Endothelial cell of umbilical vein (primary cell): ENCODE results near the gene RAD51B. TPM values are rescaled to one million over a fixed set of nuclear protein-coding genes. Genes with fewer than 3 reads are reported as not detected.

ENCODE experiments used
- BruUV-seq: library from RNA; stranded (reverse); fragments of 400-500 nt; replicated peaks from 2 replicates; lab custom pipeline; 2021; lab: Mats Ljungman, UMichigan
- CTCF ChIA-PET: fragments of 300-600, 350-600 bp; sonication (Branson Sonifier 250); formaldehyde crosslinking; loops from one replicate; lab custom pipeline; 2021; ENCODE audit warnings: antibody characterized with exemption, inconsistent platforms; lab: Charles Lee
- POLR2A ChIA-PET: fragments of 300-600, 350-600 bp; sonication (Branson Sonifier 250); formaldehyde crosslinking; loops from one replicate; lab custom pipeline; 2021; ENCODE audit warnings: antibody characterized with exemption, inconsistent platforms; lab: Charles Lee
- DNase-seq: peaks from one replicate; pipeline ENCODE4 v3.0.0-alpha.2; 2011; ENCODE audit warnings: low read depth, low spot score
- FAIRE-seq: peaks from 2 replicates; lab custom pipeline; 2011; peaks lifted over from hg19 to GRCh38; lab: Jason Lieb, UNC
- H2AFZ ChIP-seq: 2 replicates; pipeline ENCODE4 v1.6.0; 2012; ENCODE audit warnings: low read depth, low read length, control low read depth, inconsistent platforms
- H3K27ac ChIP-seq: 2 replicates; pipeline ENCODE4 v1.5.1; 2011; ENCODE audit warnings: low read depth, mild to moderate bottlenecking, control low read depth, low read length, moderate library complexity; ENCODE audit not compliant: insufficient read depth
- H3K27me3 ChIP-seq, 2 experiments: 2 replicates each; pipeline versions ENCODE4 v1.6.0 to v1.6.1; 2011; ENCODE audit warnings: low read length in 2 of 2, mixed read lengths in 1 of 2; ENCODE audit not compliant: control insufficient read depth in 2 of 2, insufficient read depth in 2 of 2
- H3K36me3 ChIP-seq, 2 experiments: 2 replicates in 1 of 2; 3 replicates in 1 of 2; pipeline ENCODE4 v1.5.1; 2011; ENCODE audit warnings: low read length in 2 of 2, mild to moderate bottlenecking in 1 of 2, moderate library complexity in 1 of 2; ENCODE audit not compliant: control insufficient read depth in 2 of 2, insufficient read depth in 2 of 2; ENCODE audit errors: extremely low read depth in 1 of 2
- H3K4me1 ChIP-seq: 3 replicates; pipeline ENCODE4 v1.5.1; 2011; ENCODE audit warnings: mild to moderate bottlenecking, low read length; ENCODE audit not compliant: control insufficient read depth, insufficient read depth; ENCODE audit errors: extremely low read depth
- H3K4me2 ChIP-seq: 2 replicates; pipeline ENCODE4 v1.6.1; 2011; ENCODE audit warnings: low read length, control low read depth, mixed read lengths; ENCODE audit not compliant: insufficient read depth
- H3K4me3 ChIP-seq, 3 experiments: fragments of 200-600 bp in 1 of 3; sonication (generic), shearing (Covaris generic) in 1 of 3; replicated peaks in 1 of 3; 2 replicates each; pipeline ENCODE4 v1.5.1; 2011 to 2016; ENCODE audit warnings: control low read depth in 3 of 3, low read length in 3 of 3, mild to moderate bottlenecking in 2 of 3, inconsistent platforms in 1 of 3, low read depth in 1 of 3, moderate library complexity in 1 of 3; ENCODE audit not compliant: insufficient read depth in 1 of 3
- H3K79me2 ChIP-seq: 2 replicates; pipeline ENCODE4 v1.6.0; 2012; ENCODE audit warnings: low read length, inconsistent platforms; ENCODE audit not compliant: control insufficient read depth, insufficient read depth
- H3K9ac ChIP-seq: replicated peaks from 2 replicates; pipeline ENCODE3; 2011; ENCODE audit warnings: low read length, control low read depth; ENCODE audit not compliant: insufficient read depth; ENCODE audit errors: extremely low read depth
- H3K9me1 ChIP-seq: replicated peaks from 3 replicates; pipeline ENCODE4 v1.6.0; 2011; ENCODE audit warnings: mild to moderate bottlenecking, low read length; ENCODE audit not compliant: control insufficient read depth, insufficient read depth; ENCODE audit errors: extremely low read depth
- H3K9me3 ChIP-seq: replicated peaks from 2 replicates; pipeline ENCODE4 v1.5.1; 2012; ENCODE audit warnings: low read length, inconsistent platforms; ENCODE audit not compliant: control insufficient read depth, insufficient read depth
- H4K20me1 ChIP-seq: replicated peaks from 2 replicates; pipeline ENCODE3; 2011; ENCODE audit warnings: mild to moderate bottlenecking, low read length; ENCODE audit not compliant: control insufficient read depth, insufficient read depth; ENCODE audit errors: extremely low read depth
- EZH2 ChIP-seq: IDR thresholded peaks from 2 replicates; pipeline ENCODE4 v1.6.1; 2012; ENCODE audit warnings: borderline replicate concordance, low read depth, mild to moderate bottlenecking, moderate library complexity, low read length, inconsistent platforms; ENCODE audit not compliant: severe bottlenecking
- FOS ChIP-seq: IDR thresholded peaks from 2 replicates; pipeline ENCODE4 v1.6.1; 2011; ENCODE audit warnings: mild to moderate bottlenecking, low read length, moderate library complexity, borderline replicate concordance; ENCODE audit not compliant: insufficient read depth
- GATA2 ChIP-seq: IDR thresholded peaks from 2 replicates; pipeline ENCODE4 v1.7.0; 2011; ENCODE audit warnings: low read depth, mild to moderate bottlenecking, moderate library complexity, mixed read lengths, low read length; ENCODE audit not compliant: insufficient read length, insufficient read depth
- JUN ChIP-seq: IDR thresholded peaks from 2 replicates; pipeline ENCODE4 v1.6.1; 2011; ENCODE audit warnings: borderline replicate concordance, low read depth; ENCODE audit not compliant: insufficient read length, insufficient read depth
- MYC ChIP-seq: IDR thresholded peaks from one replicate; pipeline ENCODE4 v1.6.1; 2011; ENCODE audit warnings: mild to moderate bottlenecking, low read depth, low read length
- POLR2A ChIP-seq: IDR thresholded peaks from 2 replicates; pipeline ENCODE4 v1.6.1; 2012; ENCODE audit warnings: low read depth, mild to moderate bottlenecking, control low read depth, low read length
- POLR2AphosphoS5 ChIP-seq: IDR thresholded peaks from 2 replicates; pipeline ENCODE4 v1.6.1; 2012; ENCODE audit warnings: low read depth, mild to moderate bottlenecking, control low read depth, low read length, moderate library complexity; ENCODE audit not compliant: insufficient read depth
- dilution Hi-C: fragments of 300-500 bp; cut with MboI; formaldehyde crosslinking; loops from one replicate; pipeline ENCODE4 v1.15.0; 2019; ENCODE audit warnings: low sequenced_read_pairs; ENCODE audit not compliant: extremely low pct_ligation_motif_present
- intact Hi-C: fragments of 100-400 bp; cut with micrococcal nuclease; formaldehyde crosslinking; loops from one replicate; pipeline ENCODE4 v1.10.0; 2022
- polyA plus RNA-seq, 4 experiments: library from polyadenylated mRNA; depleted of rRNA in 3 of 4; stranded (reverse) in 3 of 4; unstranded in 1 of 4; fragments of >200 nt; gene quantifications; 2 replicates each; pipeline versions ENCODE4 v1.2.1 to v1.2.3, GENCODE V29; 2011 to 2012; ENCODE audit warnings: missing spikeins in 1 of 4
- total RNA-seq: library from RNA; stranded (reverse); gene quantifications from 2 replicates; pipeline ENCODE4 v1.2.3, GENCODE V29; 2021
- TF ChIP-seq, protein P1 (sequence below), 2 donors: IDR thresholded peaks; 1 replicate in 1 of 2; 2 replicates in 1 of 2; pipeline ENCODE4 v1.5.1; 2011; ENCODE audit warnings: low read length in 2 of 2, mild to moderate bottlenecking in 2 of 2, moderate library complexity in 2 of 2, control low read depth in 1 of 2, inconsistent platforms in 1 of 2, low read depth in 1 of 2; ENCODE audit not compliant: insufficient read depth in 1 of 2; ENCODE audit errors: extremely low read depth in 1 of 2
- TF ChIP-seq, protein P2 (sequence below): IDR thresholded peaks from 2 replicates; pipeline ENCODE4 v1.6.1; 2011; ENCODE audit not compliant: insufficient read depth, insufficient read length

The RAD51B gene
- total and polyA plus RNA-seq, 2 donors (not counting 3 experiments of a cell fraction or from before 2014, with no cell fraction given), result 3.9 to 19.0 TPM

- no peak overlapping the region for H3K27ac ChIP-seq
- no peak overlapping the region for H3K4me3 ChIP-seq
- H4K20me1 ChIP-seq, result no peaks in the 10 kb centered on the region
- no peaks in the 10 kb centered on the region for H3K9me3 ChIP-seq
- ChIA-PET CTCF (interaction anchor here (1.2 kb wide), 1 partner anchor 11 kb away, joined by 3 read pairs; no protein-coding TSS in a partner anchor), POLR2A (no interaction called here)
- dilution Hi-C loops (no loop called here), intact Hi-C loops (no loop called here)
- H3K79me2 ChIP-seq, result no peaks in the 10 kb centered on the region
- no peak for FAIRE-seq
- no peak for TF ChIP-seq MYC
- no peak for TF ChIP-seq GATA2
- no peak for TF ChIP-seq POLR2A
- TF ChIP-seq, protein P1, sequence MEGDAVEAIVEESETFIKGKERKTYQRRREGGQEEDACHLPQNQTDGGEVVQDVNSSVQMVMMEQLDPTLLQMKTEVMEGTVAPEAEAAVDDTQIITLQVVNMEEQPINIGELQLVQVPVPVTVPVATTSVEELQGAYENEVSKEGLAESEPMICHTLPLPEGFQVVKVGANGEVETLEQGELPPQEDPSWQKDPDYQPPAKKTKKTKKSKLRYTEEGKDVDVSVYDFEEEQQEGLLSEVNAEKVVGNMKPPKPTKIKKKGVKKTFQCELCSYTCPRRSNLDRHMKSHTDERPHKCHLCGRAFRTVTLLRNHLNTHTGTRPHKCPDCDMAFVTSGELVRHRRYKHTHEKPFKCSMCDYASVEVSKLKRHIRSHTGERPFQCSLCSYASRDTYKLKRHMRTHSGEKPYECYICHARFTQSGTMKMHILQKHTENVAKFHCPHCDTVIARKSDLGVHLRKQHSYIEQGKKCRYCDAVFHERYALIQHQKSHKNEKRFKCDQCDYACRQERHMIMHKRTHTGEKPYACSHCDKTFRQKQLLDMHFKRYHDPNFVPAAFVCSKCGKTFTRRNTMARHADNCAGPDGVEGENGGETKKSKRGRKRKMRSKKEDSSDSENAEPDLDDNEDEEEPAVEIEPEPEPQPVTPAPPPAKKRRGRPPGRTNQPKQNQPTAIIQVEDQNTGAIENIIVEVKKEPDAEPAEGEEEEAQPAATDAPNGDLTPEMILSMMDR (IDR thresholded peaks at IDR 0.05; ENCODE audit: extremely low read depth in 1 of 2, insufficient read depth in 1 of 2, low read depth in 1 of 2, low read length in 2 of 2), result no peak
- TF ChIP-seq, protein P2, sequence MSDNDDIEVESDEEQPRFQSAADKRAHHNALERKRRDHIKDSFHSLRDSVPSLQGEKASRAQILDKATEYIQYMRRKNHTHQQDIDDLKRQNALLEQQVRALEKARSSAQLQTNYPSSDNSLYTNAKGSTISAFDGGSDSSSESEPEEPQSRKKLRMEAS, result no peak
- H3K36me3 ChIP-seq, result no peaks in the 10 kb centered on the region
- H2AFZ ChIP-seq, result no peak overlapping the region
- peaks cover 11% of the 10 kb centered on the region for H3K4me1 ChIP-seq
- H3K9ac ChIP-seq, result no peak overlapping the region
- BruUV-seq, result no TSS peak
- H3K27me3 ChIP-seq, result no peaks in the 10 kb centered on the region
- H3K9me1 ChIP-seq, result no peaks in the 10 kb centered on the region
- DNase-seq, result no peak
- no peak overlapping the region for H3K4me2 ChIP-seq
Measured at GRCh38 chr14:68705741-68706283, 886.2 kb downstream of the RAD51B start.

DNA sequence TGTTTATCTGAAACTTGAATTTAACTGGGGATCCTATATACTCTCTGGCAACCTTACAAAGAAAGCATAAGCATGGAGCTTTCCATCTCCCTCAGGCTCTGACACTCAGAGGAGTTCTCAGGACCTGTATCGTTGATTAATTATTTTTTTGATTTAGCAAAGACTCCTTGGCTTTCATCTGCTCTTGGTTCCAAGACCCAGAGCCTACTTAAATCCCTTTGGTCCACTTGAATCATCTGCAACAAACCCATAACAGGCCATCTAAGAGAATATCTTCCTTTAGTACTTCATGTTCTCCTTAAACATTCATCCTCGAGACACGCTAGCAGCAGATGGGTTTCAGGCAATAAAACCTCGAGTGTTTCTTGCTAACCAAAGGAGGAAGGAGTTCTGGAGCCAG is 887.9 kb downstream of the RAD51B start:
- TF ChIP-seq, protein P1 (IDR thresholded peaks at IDR 0.05; ENCODE audit: extremely low read depth in 1 of 2, insufficient read depth in 1 of 2, low read depth in 1 of 2, low read length in 2 of 2), result no peak
- TF ChIP-seq POLR2A, result no peak
- TF ChIP-seq MYC, result no peak
- no peak for TF ChIP-seq GATA2
- no peak for TF ChIP-seq FOS
- no peak for TF ChIP-seq JUN
- TF ChIP-seq POLR2AphosphoS5, result no peak
- TF ChIP-seq EZH2, result no peak
- Histone ChIP-seq H3K4me2 (no peak overlapping the region), H4K20me1 (no peaks in the 10 kb centered on the region), H3K27ac (no peak overlapping the region), H3K27me3 (no peaks in the 10 kb centered on the region), H3K9me1 (no peaks in the 10 kb centered on the region), H2AFZ (no peak overlapping the region), H3K4me1 (peaks cover 11% of the 10 kb centered on the region), H3K9ac (no peak overlapping the region), H3K79me2 (no peaks in the 10 kb centered on the region), H3K9me3 (no peaks in the 10 kb centered on the region), H3K36me3 (no peaks in the 10 kb centered on the region), H3K4me3 (no peak overlapping the region)
- no peak for DNase-seq
- POLR2A ChIA-PET, result no interaction called here
- BruUV-seq, result no TSS peak
- FAIRE-seq, result no peak
- CTCF ChIA-PET, result interaction anchor here (1.1 kb wide), 1 partner anchor 11 kb away, joined by 4 read pairs; no protein-coding TSS in a partner anchor
- intact Hi-C loops, result no loop called here
- dilution Hi-C loops, result no loop called here
